IPS-18c (cell line): ENCODE measurements around the gene PRKG1.

ENCODE experiments used
- H3K4me3 ChIP-seq: 2 replicates; pipeline ENCODE4 v1.7.0; 2013; ENCODE audit warnings: low read depth, mild to moderate bottlenecking, low read length, moderate library complexity; ENCODE audit not compliant: insufficient read depth
- H3K9me3 ChIP-seq: one replicate; pipeline ENCODE4 v1.6.1; 2013; ENCODE audit warnings: mild to moderate bottlenecking, low read length, moderate library complexity; ENCODE audit not compliant: control insufficient read depth, insufficient read depth

The PRKG1 gene

GRCh38 chr10:51097546-51097945 is 23.3 kb downstream of the PRKG1 start:
- Histone ChIP-seq H3K4me3 (no peak overlapping the region), H3K9me3 (no peaks in the 10 kb centered on the region)

DNA sequence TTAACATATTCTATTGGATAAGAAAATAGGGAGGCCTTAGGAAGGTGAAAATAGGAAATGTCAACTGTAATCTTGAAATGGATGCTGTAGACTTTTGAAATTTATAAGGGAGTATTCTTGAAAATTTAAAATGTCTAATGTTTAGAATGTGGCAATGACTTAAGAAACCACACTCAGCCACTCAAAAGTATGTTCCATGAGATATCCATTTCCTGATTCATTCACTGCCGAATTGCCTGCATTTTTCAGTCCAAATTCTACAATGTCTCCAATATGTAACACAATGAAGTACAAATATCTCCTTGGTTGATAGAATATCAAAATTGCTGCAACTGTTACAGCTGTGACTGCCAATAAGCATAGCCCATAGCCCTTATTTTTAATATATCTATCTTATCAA is 25.9 kb downstream of the PRKG1 start:
- H3K4me3 ChIP-seq, result no peak overlapping the region
- H3K9me3 ChIP-seq, result no peaks in the 10 kb centered on the region

- Histone ChIP-seq H3K9me3 (no peaks in the 10 kb centered on the region), H3K4me3 (no peak overlapping the region)
Measured at GRCh38 chr10:51103554-51104217, 29.4 kb downstream of the PRKG1 start.

DNA sequence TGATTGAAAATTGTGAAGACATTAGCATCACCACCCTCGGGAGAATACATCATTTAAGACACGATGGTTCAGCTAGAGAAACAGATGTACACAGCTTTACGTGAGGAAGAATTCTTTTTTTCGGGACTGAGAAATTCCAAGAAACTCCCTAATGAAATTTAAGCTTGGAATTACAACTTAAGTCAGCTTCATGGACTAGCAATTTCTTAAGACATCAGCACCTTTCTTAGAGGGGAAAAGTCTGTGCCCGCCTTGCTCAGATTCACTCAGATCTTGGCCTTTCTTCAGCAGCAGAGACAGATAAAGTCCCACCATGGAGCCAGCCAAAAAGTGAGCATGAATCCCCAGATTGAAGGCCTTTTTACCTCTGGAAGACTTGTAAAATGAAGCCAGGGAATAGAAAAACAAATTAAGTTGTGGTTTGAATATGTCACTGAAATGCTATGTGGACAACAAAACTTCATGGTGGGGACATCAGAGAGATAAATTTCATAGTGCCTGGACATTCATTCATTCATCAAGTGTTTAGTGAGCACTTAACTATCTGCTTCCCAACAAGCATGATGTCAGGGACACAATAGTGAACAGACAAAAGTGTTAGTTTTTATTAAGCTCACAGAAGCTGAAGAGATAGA is 32.1 kb downstream of the PRKG1 start:
- Histone ChIP-seq H3K9me3 (no peaks in the 10 kb centered on the region), H3K4me3 (no peak overlapping the region)

GRCh38 chr10:51108406-51108805 is 34.1 kb downstream of the PRKG1 start:
- Histone ChIP-seq H3K4me3 (no peak overlapping the region), H3K9me3 (no peaks in the 10 kb centered on the region)

- H3K4me3 ChIP-seq, result no peak overlapping the region
- no peaks in the 10 kb centered on the region for H3K9me3 ChIP-seq
Measured at GRCh38 chr10:51109801-51110533, 35.7 kb downstream of the PRKG1 start.

DNA sequence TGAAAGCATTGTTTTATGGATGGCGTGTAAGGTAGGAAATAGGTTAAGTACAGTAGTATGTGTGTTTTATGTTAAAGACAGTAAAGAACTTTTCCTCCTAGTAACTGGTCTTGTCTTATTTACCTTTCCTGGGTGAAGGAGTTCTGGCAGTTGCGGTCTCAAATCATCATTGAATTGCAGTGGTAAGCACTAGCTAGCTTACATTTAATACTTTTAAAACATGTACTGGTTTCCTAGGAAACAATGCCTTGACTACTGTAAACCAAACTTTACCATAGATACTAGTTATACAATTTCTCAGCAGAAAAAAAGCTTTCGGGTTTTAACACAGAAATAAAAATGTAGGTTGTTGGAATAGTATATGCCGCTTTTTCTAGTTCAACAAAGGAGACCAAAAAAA is 37.7 kb downstream of the PRKG1 start:
- Histone ChIP-seq H3K9me3 (no peaks in the 10 kb centered on the region), H3K4me3 (no peak overlapping the region)

- Histone ChIP-seq H3K4me3 (no peak overlapping the region), H3K9me3 (no peaks in the 10 kb centered on the region)
Measured at GRCh38 chr10:51113007-51113406, 38.7 kb downstream of the PRKG1 start.

- Histone ChIP-seq H3K4me3 (no peak overlapping the region), H3K9me3 (no peaks in the 10 kb centered on the region)
Measured at GRCh38 chr10:51117053-51117660, 42.9 kb downstream of the PRKG1 start.

DNA sequence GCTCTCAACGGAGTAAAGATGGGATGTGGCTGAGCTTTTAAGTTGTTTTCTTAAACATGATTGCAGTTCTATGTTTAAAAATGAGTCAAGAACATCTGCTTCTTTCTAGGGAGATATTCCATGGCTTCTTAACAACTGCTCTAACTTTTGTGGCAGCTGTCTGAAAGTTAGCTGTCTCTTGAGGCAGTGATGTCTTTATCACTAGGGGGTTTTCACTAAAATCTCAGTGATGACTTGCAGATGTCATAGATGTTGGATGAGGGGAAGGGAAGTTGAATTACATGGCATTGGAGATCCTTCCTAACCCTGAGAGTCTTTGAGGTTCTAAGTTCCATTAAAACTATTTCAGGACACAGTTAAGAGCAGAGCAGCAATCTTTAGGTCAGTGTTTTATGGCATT is 43.5 kb downstream of the PRKG1 start:
- no peak overlapping the region for H3K4me3 ChIP-seq
- H3K9me3 ChIP-seq, result no peaks in the 10 kb centered on the region

DNA sequence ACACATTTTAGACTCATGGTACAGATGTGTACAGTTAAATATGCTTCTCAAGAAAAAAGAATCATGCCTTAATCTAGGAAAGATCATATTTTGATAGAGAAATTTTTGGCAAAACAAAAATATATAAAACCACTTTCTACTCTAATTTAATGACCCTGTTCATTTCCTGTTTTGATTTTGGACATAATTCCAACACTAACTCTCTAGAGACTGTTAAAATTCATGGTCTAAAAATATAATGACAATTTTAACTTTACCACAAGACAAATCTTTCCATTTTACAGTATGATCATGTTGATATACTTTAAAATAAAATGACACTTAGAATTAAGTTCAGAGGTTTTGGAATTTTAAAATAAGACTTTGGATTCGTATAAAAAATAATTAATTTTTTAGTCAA is 45.2 kb downstream of the PRKG1 start:
- Histone ChIP-seq H3K9me3 (no peaks in the 10 kb centered on the region), H3K4me3 (no peak overlapping the region)

DNA sequence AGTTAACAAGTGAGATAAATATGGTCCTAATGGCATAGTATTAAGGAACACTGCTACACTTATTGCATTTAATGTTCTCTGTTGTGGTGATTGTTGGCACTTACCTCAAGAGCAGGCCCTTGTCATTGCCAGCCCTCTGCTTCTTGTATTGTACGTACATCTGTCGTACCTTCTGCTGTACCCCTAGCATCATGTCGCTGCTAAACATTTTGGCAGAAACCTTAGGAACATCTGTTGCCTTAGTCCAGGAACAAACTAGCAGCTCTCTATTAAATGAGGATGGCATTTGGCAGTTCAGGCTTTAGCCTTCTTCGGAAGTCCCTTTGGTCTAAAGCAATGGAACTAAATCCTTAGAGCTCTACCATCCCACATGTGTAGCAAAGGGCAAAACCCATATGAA is 47.6 kb downstream of the PRKG1 start:
- Histone ChIP-seq H3K4me3 (no peak overlapping the region), H3K9me3 (no peaks in the 10 kb centered on the region)

- no peaks in the 10 kb centered on the region for H3K9me3 ChIP-seq
- no peak overlapping the region for H3K4me3 ChIP-seq
Measured at GRCh38 chr10:51124852-51125251, 50.6 kb downstream of the PRKG1 start.

- H3K4me3 ChIP-seq, result no peak overlapping the region
- H3K9me3 ChIP-seq, result no peaks in the 10 kb centered on the region
Measured at GRCh38 chr10:51125518-51125917, 51.2 kb downstream of the PRKG1 start.

GRCh38 chr10:51129946-51130544 is 55.8 kb downstream of the PRKG1 start:
- no peak overlapping the region for H3K4me3 ChIP-seq

DNA sequence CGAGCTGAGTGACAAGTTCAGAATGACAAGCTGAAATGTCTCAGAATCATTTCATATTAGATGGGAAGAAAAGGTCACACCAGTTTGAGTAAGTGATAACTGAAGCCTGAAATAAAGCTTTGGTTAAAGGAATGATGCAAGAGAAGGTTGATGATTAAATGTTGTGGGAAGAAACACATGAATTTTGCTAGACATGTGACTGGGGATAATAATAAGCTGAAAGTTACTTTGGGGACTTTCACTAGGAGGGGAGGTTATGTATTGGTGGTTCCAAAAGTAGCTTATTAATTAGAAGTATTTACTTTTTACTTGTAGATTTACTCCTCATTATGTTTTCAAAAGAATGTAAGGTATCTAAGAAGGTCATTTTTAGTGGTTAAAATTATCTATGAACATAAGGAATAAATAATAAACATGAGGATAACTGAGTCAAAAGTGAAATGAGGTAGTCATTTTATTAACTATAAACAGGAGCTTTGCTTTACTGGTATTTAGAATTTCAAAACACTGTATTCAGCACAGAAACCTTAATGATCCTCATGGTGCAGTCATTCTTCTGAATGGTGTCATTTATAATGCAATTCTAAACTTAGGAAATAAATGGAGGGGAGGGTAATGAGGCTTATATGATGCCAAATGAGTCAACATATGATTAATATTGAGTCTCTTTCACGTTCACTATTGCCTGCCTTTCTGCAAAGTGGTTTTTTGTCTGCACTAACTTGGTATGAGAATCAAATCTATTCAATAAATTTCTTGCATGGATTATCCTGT is 63.7 kb downstream of the PRKG1 start:
- H3K9me3 ChIP-seq, result no peaks in the 10 kb centered on the region
- no peak overlapping the region for H3K4me3 ChIP-seq

More at GRCh38 chr10:51129946-51130544, 55.8 kb downstream of the PRKG1 start:
- no peaks in the 10 kb centered on the region for H3K9me3 ChIP-seq

GRCh38 chr10:51139176-51139575 is 64.9 kb downstream of the PRKG1 start:
- H3K9me3 ChIP-seq, result no peaks in the 10 kb centered on the region
- H3K4me3 ChIP-seq, result no peak overlapping the region
